Heart right ventricle (tissue), 16 donors: Measurements from ENCODE around the gene PTGR1. TPM values are rescaled to one million over a fixed set of nuclear protein-coding genes. Genes with fewer than 3 reads are reported as not detected.

ENCODE experiments used
- ATAC-seq, 8 donors: fragments of 200-7000 bp; cut with Tn5 transposase; one replicate each; pipeline ENCODE4 v1.9.1; 2020; ENCODE audit warnings: mild to moderate bottlenecking in 8 of 8, moderate library complexity in 8 of 8, moderate number of reproducible peaks in 1 of 8
- DNase-seq, 2 donors: peaks; one replicate each; pipeline ENCODE4 v3.0.0-alpha.2; 2020
- H3K27ac ChIP-seq, 10 donors: fragments of 200-600 bp; sonication (generic) in 2 of 10; one replicate each; pipeline versions ENCODE4 v1.5.0 to v1.8.0; 2020 to 2022; ENCODE audit warnings: mild to moderate bottlenecking in 3 of 10
- H3K27me3 ChIP-seq, 7 donors: fragments of 200-600 bp; one replicate each; pipeline ENCODE4 v1.8.0; 2021 to 2022; ENCODE audit warnings: mild to moderate bottlenecking in 2 of 7
- H3K36me3 ChIP-seq, 9 donors: fragments of 200-600 bp; sonication (generic) in 1 of 9; one replicate each; pipeline versions ENCODE4 v1.5.0 to v1.8.0; 2020 to 2022; ENCODE audit warnings: mild to moderate bottlenecking in 2 of 9
- H3K4me1 ChIP-seq, 9 donors: fragments of 200-600 bp; sonication (generic) in 1 of 9; one replicate each; pipeline versions ENCODE4 v1.5.0 to v1.8.0; 2020 to 2022; ENCODE audit warnings: mild to moderate bottlenecking in 4 of 9
- H3K4me3 ChIP-seq, 10 donors: fragments of 200-600 bp; sonication (generic) in 2 of 10; one replicate each; pipeline versions ENCODE4 v1.5.0 to v1.8.0; 2020 to 2022; ENCODE audit warnings: mild to moderate bottlenecking in 7 of 10, moderate library complexity in 2 of 10
- H3K9me3 ChIP-seq, 11 donors: fragments of 200-600 bp in 10 of 11; sonication (generic) in 2 of 11; one replicate each; pipeline versions ENCODE4 v1.5.0 to v1.8.0; 2013 to 2022; ENCODE audit warnings: mild to moderate bottlenecking in 2 of 11, control low read depth in 1 of 11, moderate library complexity in 1 of 11
- WGBS, 2 donors: extraction: QIAGEN DNeasy Blood & Tissue Kit; methylation state at CpG; one replicate each; pipeline ENCODE4 v1.1.7; 2013; ENCODE audit warnings: inconsistent platforms in 1 of 2; 5-methylcytosine and 5-hydroxymethylcytosine counted together
- intact Hi-C, 10 donors: fragments of 100-400 bp; cut with DNase I; formaldehyde crosslinking; loops; one replicate each; pipeline versions ENCODE4 v1.11.1 to v1.14.2; 2022
- polyA plus RNA-seq, 2 donors: library from polyadenylated mRNA; stranded (reverse); fragments of 200-250 nt; gene quantifications; one replicate each; pipeline ENCODE4 v1.2.3, GENCODE V29; 2013
- total RNA-seq, 10 donors: library from RNA; stranded (reverse); fragmentation: NEBNext Ultra II Directional in 3 of 10; extraction: Animal tissue kit (Norgen Biotek cat#: 25700) in 3 of 10; gene quantifications; one replicate each; pipeline versions ENCODE4 v1.2.1 to v1.2.4, GENCODE V29; 2021 to 2023
- TF ChIP-seq, protein P1 (sequence below), 9 donors: fragments of 200-600 bp; sonication (generic) in 2 of 9; IDR thresholded peaks; one replicate each; pipeline versions ENCODE4 v1.5.0 to v1.8.0; 2021 to 2022; ENCODE audit warnings: antibody characterized with exemption in 9 of 9, mild to moderate bottlenecking in 5 of 9, moderate library complexity in 1 of 9
- donor health status: Arrhythmogenic right ventricular cardiomyopathy.
- donor health status: ischemic (EF 13 %, LVEDD 7.1; RV severe dilation, severe dysfunction).
- donor health status: healthy with polysubstance abuse.
- donor health status: DM: no; HTN: yes; CAD: no.
- donor health status: DM: no; HTN: no; CAD: no.
- donor health status: ischemic (EF 25% LVEDD 6.9; RV normal size, moderate dysfunction).
- donor health status: ischemic (EF 25% LVEDD 5.7; RV mildly dilated, moderate dysfunction).
- donor health status: healthy.
- donor health status: DM: yes; HTN: yes; CAD: no.
- donor health status: Ischemic cardiomyopathy.
- donor health status: ischemic (EF 35%, LVEDD 5.7; RV mildly dilated, moderate dysfunction).
- donor health status: nonischemic (EF 11% LVEDD 7.7; RV severe dilation, severe dysfunction).
- donor health status: DM: yes; HTN: yes; CAD: no.
- donor health status: PGD.
- donor health status: ischemic (EF 29% LVEDD 5.4; RV normal size, mild dysfunction).
- donor health status: nonischemic (EF 23%, LVEDD 6.1; RV moderate dilation, normal function).

The PTGR1 gene
- total and polyA plus RNA-seq, 12 donors, result 10.4 to 55.8 (median 42.7) TPM

DNA sequence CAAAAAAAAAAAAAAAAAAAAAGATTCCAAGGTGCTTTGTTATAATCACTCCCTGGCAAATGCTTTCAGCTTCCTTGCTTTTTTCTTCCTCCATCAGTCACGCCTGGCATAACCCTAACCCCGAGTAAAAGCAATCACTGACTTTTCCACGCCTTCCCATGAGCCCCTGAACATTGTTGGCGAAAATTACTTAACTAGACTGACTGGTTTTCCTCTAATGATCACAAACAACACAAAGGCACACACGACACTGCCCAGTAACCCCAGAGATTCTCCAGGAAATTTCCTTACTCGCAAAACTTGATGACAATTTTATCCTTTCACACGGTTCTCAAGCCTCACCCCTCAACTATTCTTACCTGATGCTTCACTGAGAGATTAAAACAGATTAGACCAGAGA, 11.4 kb upstream of the PTGR1 start:
- no peak overlapping the region for H3K4me3 ChIP-seq
- H3K27me3 ChIP-seq, result peaks cover 0 to 28% (median 15%) of the 10 kb centered on the region in 7 donors
- TF ChIP-seq, protein P1, sequence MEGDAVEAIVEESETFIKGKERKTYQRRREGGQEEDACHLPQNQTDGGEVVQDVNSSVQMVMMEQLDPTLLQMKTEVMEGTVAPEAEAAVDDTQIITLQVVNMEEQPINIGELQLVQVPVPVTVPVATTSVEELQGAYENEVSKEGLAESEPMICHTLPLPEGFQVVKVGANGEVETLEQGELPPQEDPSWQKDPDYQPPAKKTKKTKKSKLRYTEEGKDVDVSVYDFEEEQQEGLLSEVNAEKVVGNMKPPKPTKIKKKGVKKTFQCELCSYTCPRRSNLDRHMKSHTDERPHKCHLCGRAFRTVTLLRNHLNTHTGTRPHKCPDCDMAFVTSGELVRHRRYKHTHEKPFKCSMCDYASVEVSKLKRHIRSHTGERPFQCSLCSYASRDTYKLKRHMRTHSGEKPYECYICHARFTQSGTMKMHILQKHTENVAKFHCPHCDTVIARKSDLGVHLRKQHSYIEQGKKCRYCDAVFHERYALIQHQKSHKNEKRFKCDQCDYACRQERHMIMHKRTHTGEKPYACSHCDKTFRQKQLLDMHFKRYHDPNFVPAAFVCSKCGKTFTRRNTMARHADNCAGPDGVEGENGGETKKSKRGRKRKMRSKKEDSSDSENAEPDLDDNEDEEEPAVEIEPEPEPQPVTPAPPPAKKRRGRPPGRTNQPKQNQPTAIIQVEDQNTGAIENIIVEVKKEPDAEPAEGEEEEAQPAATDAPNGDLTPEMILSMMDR (IDR thresholded peaks at IDR 0.05), result no peak
- H3K4me1 ChIP-seq, result no peaks in the 10 kb centered on the region
- no peak overlapping the region for H3K27ac ChIP-seq
- WGBS, 2 donors, result 79 to 83% methylated on average over 7 of the region's 7 CpGs
- ATAC-seq (no peak), DNase-seq (no peak)
- no peaks in the 10 kb centered on the region for H3K36me3 ChIP-seq
- intact Hi-C loops, result no loop called here
- no peaks in the 10 kb centered on the region for H3K9me3 ChIP-seq

DNA sequence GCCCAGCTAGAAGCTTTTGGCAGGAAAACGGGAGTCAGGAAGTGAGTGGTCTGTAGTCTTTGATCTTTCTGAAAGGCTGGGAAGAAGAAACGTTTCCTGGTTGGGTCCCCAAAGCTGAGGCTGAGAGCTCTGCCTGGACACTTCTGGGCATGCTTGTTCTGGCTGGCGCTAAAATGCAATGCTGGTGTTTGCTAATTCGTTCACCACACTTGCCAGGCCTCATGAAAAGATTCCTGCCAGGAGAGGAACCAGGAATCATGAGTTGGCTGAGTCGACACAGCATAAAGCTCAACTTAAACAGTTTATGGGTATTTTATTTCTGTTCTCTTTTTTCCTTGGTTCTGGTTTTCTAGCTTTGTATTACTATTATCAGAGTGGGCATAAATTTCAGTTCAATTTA, 10.7 kb upstream of the PTGR1 start:
- TF ChIP-seq, protein P1 (IDR thresholded peaks at IDR 0.05), result no peak
- no peaks in the 10 kb centered on the region for H3K36me3 ChIP-seq
- H3K4me3 ChIP-seq, result no peak overlapping the region
- DNase-seq (no peak), ATAC-seq (no peak)
- no peaks in the 10 kb centered on the region for H3K4me1 ChIP-seq
- H3K27ac ChIP-seq, result no peak overlapping the region
- intact Hi-C loops, result no loop called here
- no peaks in the 10 kb centered on the region for H3K9me3 ChIP-seq
- whole genome bisulfite sequencing, 2 donors, result 59 to 68% methylated on average over 5 of the region's 5 CpGs
- H3K27me3 ChIP-seq, result peaks cover 0 to 28% (median 15%) of the 10 kb centered on the region in 7 donors

DNA sequence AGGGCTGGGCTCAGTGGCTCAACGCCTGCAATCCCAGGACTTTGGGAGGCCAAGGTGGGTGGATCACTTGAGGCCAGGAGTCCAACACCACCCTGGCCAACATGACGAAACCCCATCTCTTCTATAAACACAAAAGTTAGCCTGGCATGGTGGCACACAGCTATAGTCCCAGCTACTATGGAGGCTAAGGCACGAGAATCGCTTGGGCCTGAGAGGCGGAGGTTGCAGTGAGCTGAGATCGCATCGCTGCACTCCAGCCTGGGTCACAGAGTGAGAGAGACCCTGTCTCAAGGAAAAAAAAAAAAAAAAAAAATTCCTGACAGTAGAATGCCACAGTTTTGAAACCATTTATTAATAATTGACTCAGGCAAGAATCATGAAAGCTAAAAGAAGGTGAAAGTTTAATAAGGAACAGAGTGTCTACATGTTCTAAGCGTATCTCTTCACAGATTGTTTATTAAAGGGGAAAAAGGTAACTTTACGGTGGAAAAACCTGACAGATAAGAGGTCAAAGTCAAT, 5.7 kb upstream of the PTGR1 start:
- peaks cover 0 to 15% (median 11%) of the 10 kb centered on the region in 7 donors for H3K27me3 ChIP-seq
- no peaks in the 10 kb centered on the region for H3K36me3 ChIP-seq
- H3K4me1 ChIP-seq, result peaks cover 0 to 2% (median 0%) of the 10 kb centered on the region in 9 donors
- TF ChIP-seq, protein P1 (IDR thresholded peaks at IDR 0.05), result no peak
- WGBS, 2 donors, result 92% methylated on average over 9 of the region's 9 CpGs
- H3K9me3 ChIP-seq, result no peaks in the 10 kb centered on the region
- ATAC-seq, result no peak
- H3K4me3 ChIP-seq, result no peak overlapping the region
- intact Hi-C loops, result no loop called here
- no peak for DNase-seq
- no peak overlapping the region for H3K27ac ChIP-seq

DNA sequence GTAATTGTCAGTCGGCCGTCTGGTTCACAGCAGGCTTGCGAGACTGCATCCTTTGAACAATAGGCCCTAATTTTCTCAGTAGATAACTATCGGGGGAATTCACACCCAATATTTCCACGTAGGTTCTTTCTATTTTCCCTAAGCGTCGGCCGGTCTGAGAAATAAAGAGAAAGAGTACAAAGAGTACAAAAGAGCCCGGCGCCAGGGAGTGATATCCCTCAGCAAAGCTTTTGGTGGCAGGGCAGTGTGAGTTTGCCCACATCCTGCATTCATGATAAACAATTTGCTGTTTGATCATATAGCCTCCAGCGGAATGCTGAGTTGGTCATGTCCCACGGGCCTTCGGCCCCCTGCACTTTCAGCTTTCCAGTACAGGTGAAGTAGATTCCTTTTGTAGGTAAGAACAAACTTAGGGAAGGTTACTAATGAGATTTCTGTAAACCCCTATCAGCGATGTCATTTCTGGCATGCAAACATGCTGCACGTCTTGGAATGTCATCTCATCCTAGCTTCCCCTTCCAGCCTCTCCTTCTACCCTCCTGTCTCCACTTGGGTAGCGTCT, 4.7 kb upstream of the PTGR1 start:
- intact Hi-C loops, result no loop called here

More for the DNA sequence above, 4.7 kb upstream of the PTGR1 start:
- DNase-seq, result no peak
- H3K4me1 ChIP-seq, result peaks cover 0 to 7% (median 4%) of the 10 kb centered on the region in 9 donors
- TF ChIP-seq, protein P1 (IDR thresholded peaks at IDR 0.05), result no peak
- WGBS, 2 donors, result 79 to 80% methylated on average over 16 of the region's 16 CpGs
- no peak overlapping the region for H3K27ac ChIP-seq
- H3K9me3 ChIP-seq, result no peaks in the 10 kb centered on the region
- no peak for ATAC-seq
- H3K36me3 ChIP-seq, result no peaks in the 10 kb centered on the region
- no peak overlapping the region for H3K4me3 ChIP-seq
- H3K27me3 ChIP-seq, result peaks cover 0 to 21% (median 8%) of the 10 kb centered on the region in 7 donors
